ENCODE results near the gene EXOC4.

- TF ChIP-seq CTCF (IDR thresholded peaks at IDR 0.05), result no peak
- no peak for TF ChIP-seq POLR2A (IDR thresholded peaks at IDR 0.05)
Observed at GRCh38 chr7:133904776-133905175, 651.9 kb downstream of the EXOC4 start.
